Endothelial cell (in vitro differentiated cells): ENCODE results near the gene SYT7. TPM values are rescaled to one million over a fixed set of nuclear protein-coding genes. Genes with fewer than 3 reads are reported as not detected.
A peak's percentile ranks its signal among the peaks of the same experiment; 100 is the strongest.

Experiments used
- DNase-seq: peaks from one replicate; pipeline ENCODE4 v3.0.0; 2021; ENCODE audit warnings: low spot score
- H3K27ac Mint-ChIP-seq: one replicate; pipeline ENCODE4 v1.8.0; 2021; ENCODE audit warnings: mixed read lengths, inconsistent platforms; ENCODE audit not compliant: unreplicated experiment
- H3K27me3 Mint-ChIP-seq: one replicate; pipeline ENCODE4 v1.8.0; 2021; ENCODE audit warnings: mild to moderate bottlenecking, moderate library complexity, mixed read lengths, inconsistent platforms; ENCODE audit not compliant: unreplicated experiment
- H3K36me3 Mint-ChIP-seq: one replicate; pipeline ENCODE4 v1.8.0; 2021; ENCODE audit warnings: mild to moderate bottlenecking, low read depth, mixed read lengths, inconsistent platforms; ENCODE audit not compliant: unreplicated experiment
- H3K4me1 Mint-ChIP-seq: one replicate; pipeline ENCODE4 v1.8.0; 2021; ENCODE audit warnings: mild to moderate bottlenecking, mixed read lengths, inconsistent platforms; ENCODE audit not compliant: unreplicated experiment
- H3K4me3 Mint-ChIP-seq: one replicate; pipeline ENCODE4 v1.8.0; 2021; ENCODE audit warnings: mild to moderate bottlenecking, mixed read lengths, inconsistent platforms; ENCODE audit not compliant: unreplicated experiment
- H3K9me3 Mint-ChIP-seq: one replicate; pipeline ENCODE4 v1.8.0; 2021; ENCODE audit warnings: mixed read lengths, inconsistent platforms; ENCODE audit not compliant: unreplicated experiment
- total RNA-seq: library from RNA; stranded (reverse); fragmentation: NEBNext Ultra II Directional; extraction: Animal tissue kit (Norgen Biotek cat#: 25700); gene quantifications from one replicate; pipeline ENCODE4 v1.2.1, GENCODE V29; 2021; ENCODE audit not compliant: unreplicated experiment
- TF ChIP-seq, protein P1 (sequence below): fragments of 200-600 bp; sonication (generic); IDR thresholded peaks from one replicate; pipeline ENCODE4 v1.5.0; 2021; ENCODE audit warnings: antibody characterized with exemption; ENCODE audit not compliant: unreplicated experiment

The SYT7 gene
- total RNA-seq, 1 donor from 2014 or later, result 9.7 TPM

- peaks cover 11% of the 10 kb centered on the region for H3K4me1 Mint-ChIP-seq
- TF ChIP-seq, protein P1, sequence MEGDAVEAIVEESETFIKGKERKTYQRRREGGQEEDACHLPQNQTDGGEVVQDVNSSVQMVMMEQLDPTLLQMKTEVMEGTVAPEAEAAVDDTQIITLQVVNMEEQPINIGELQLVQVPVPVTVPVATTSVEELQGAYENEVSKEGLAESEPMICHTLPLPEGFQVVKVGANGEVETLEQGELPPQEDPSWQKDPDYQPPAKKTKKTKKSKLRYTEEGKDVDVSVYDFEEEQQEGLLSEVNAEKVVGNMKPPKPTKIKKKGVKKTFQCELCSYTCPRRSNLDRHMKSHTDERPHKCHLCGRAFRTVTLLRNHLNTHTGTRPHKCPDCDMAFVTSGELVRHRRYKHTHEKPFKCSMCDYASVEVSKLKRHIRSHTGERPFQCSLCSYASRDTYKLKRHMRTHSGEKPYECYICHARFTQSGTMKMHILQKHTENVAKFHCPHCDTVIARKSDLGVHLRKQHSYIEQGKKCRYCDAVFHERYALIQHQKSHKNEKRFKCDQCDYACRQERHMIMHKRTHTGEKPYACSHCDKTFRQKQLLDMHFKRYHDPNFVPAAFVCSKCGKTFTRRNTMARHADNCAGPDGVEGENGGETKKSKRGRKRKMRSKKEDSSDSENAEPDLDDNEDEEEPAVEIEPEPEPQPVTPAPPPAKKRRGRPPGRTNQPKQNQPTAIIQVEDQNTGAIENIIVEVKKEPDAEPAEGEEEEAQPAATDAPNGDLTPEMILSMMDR, result no peak
- H3K27ac Mint-ChIP-seq, result no peak overlapping the region
- no peak overlapping the region for H3K4me3 Mint-ChIP-seq
- no peak for DNase-seq
- no peaks in the 10 kb centered on the region for H3K9me3 Mint-ChIP-seq
- peaks cover 10% of the 10 kb centered on the region for H3K36me3 Mint-ChIP-seq
- H3K27me3 Mint-ChIP-seq, result peaks cover 5% of the 10 kb centered on the region
Observed at GRCh38 chr11:61476371-61476770, 104.5 kb downstream of the SYT7 start.

DNA sequence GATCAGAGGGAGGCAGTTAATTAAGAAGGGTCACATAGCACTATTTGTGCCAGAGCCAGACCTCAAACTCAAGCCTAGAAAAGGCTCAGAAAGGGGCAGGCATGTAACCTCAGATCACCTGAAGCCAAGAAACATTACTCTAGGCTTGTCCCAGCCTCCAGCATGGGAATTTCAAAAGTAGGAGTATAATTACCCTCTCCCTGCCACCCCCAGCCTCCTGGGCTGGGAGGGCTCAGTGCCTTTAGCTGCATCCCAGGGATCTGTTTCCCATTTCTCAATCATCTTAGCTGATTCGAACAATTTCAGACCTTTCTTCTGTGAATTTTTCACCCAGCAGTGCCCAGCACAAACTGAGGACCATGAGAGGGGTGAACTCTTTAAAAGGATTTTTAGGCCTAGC is 105.4 kb downstream of the SYT7 start:
- Mint-ChIP-seq H3K9me3 (no peaks in the 10 kb centered on the region), H3K36me3 (peaks cover 10% of the 10 kb centered on the region), H3K27me3 (peaks cover 5% of the 10 kb centered on the region), H3K4me3 (no peak overlapping the region), H3K4me1 (peaks cover 9% of the 10 kb centered on the region), H3K27ac (no peak overlapping the region)
- TF ChIP-seq, protein P1, result no peak
- no peak for DNase-seq

DNA sequence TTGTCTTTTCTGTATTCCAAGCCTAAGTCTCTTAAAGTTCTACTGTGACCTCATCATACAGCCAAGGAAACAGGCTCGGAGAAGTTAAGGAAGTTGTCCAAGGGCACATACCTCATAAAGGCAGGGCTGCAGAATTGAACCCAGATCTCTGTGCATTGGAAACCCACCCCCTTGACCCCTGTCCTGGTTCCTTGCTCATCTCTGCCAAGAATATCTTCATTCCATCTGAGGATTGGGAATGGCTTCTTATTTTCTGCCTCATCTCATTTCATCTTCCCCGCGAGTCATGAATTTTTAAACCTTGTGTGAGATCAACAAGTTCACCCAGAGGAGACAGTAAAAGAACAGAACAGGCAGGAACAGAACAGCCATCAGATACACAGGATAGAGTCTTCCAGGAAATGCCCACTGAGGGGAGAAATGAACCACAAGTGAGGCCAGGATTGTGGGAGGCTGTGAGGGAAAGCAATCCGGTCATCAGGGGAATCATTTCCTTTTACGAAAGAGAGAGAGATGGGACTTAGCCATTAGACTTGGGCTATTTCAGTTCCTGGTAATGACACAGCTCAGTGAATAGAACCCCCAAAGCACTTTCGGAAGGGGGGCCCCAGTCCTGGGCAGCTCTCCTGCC is 106.7 kb downstream of the SYT7 start:
- peaks cover 10% of the 10 kb centered on the region for H3K36me3 Mint-ChIP-seq
- peaks cover 9% of the 10 kb centered on the region for H3K4me1 Mint-ChIP-seq
- no peaks in the 10 kb centered on the region for H3K9me3 Mint-ChIP-seq
- H3K27me3 Mint-ChIP-seq, result peaks cover 5% of the 10 kb centered on the region
- no peak overlapping the region for H3K27ac Mint-ChIP-seq
- TF ChIP-seq, protein P1, result no peak
- peak overlapping the region; percentile 6 for H3K4me3 Mint-ChIP-seq
- DNase-seq, result no peak

DNA sequence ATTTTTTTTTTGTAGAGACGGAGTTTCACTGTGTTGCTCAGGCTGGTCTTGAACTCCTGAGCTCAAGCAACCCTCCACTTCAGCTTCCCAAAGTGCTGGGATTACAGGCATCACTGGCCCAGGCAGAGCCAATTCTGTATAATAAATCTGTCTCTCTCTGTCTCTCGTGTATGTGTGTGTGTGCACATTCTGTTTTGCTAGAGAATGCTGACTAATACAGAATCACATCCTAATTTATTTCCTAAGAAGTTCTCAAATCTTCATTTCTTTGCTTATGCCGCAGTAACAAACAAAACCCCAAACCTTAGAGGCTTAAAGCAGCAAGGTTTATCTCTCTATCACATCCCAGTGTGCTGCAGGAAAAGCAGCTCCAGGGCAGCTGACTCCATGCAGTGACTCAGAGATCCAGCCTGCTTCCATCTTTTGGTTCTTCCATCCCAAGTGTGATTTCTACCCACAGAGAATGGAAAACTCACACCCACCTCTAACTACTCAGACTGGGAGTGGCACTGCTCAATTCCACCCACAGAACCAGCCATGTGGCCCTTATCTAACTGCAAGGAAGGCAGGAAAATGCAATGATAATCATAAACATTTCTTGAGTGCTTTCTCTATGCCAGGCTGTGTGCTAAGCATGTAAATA is 107.4 kb downstream of the SYT7 start:
- H3K27ac Mint-ChIP-seq, result no peak overlapping the region
- peaks cover 10% of the 10 kb centered on the region for H3K36me3 Mint-ChIP-seq
- no peak for DNase-seq
- H3K27me3 Mint-ChIP-seq, result peaks cover 5% of the 10 kb centered on the region
- H3K4me1 Mint-ChIP-seq, result peaks cover 9% of the 10 kb centered on the region
- H3K4me3 Mint-ChIP-seq, result peak overlapping the region; percentile 68
- no peaks in the 10 kb centered on the region for H3K9me3 Mint-ChIP-seq
- TF ChIP-seq, protein P1, result no peak

- H3K36me3 Mint-ChIP-seq, result peaks cover 16% of the 10 kb centered on the region
- TF ChIP-seq, protein P1, result no peak
- no peak overlapping the region for H3K27ac Mint-ChIP-seq
- no peak overlapping the region for H3K4me3 Mint-ChIP-seq
- no peak for DNase-seq
- H3K27me3 Mint-ChIP-seq, result peaks cover 2% of the 10 kb centered on the region
- peaks cover 9% of the 10 kb centered on the region for H3K4me1 Mint-ChIP-seq
- H3K9me3 Mint-ChIP-seq, result no peaks in the 10 kb centered on the region
Observed at GRCh38 chr11:61472868-61473267, 108.0 kb downstream of the SYT7 start.
